HepG2 (cell line): ENCODE results near the gene HSDL2. TPM values are rescaled to one million over a fixed set of nuclear protein-coding genes. Genes with fewer than 3 reads are reported as not detected.
A peak's percentile ranks its signal among the peaks of the same experiment; 100 is the strongest.

ENCODE experiments used
- ASH2L ChIP-seq: fragments of 300-600, 200-600 bp; sonication (generic); IDR thresholded peaks from 2 replicates; pipeline ENCODE4 v1.7.0; 2017; ENCODE audit warnings: low read depth, mild to moderate bottlenecking, moderate library complexity, mixed read lengths, low read length; ENCODE audit not compliant: insufficient read length
- ATM ChIP-seq: fragments of 450-650 bp; IDR thresholded peaks from 2 replicates; pipeline ENCODE4 v1.7.1; 2017; ENCODE audit warnings: mild to moderate bottlenecking, borderline replicate concordance
- CENPT ChIP-seq: sonication (generic); formaldehyde crosslinking; IDR thresholded peaks from 2 replicates; pipeline ENCODE4 v1.8.0; 2022; ENCODE audit warnings: low read depth, mild to moderate bottlenecking, moderate library complexity, missing genetic modification reagents
- CREB1 ChIP-seq, 2 experiments: fragments of 450-650 bp in 1 of 2; IDR thresholded peaks; 2 replicates each; pipeline ENCODE4 v1.6.1; 2016 to 2017; ENCODE audit warnings: control low read depth in 1 of 2, mild to moderate bottlenecking in 1 of 2, missing compliant biosample characterization in 1 of 2, missing genetic modification characterization in 1 of 2
- DDIT3 ChIP-seq: sonication (generic); formaldehyde crosslinking; IDR thresholded peaks from 2 replicates; pipeline ENCODE4 v1.4.0; 2020; ENCODE audit warnings: mild to moderate bottlenecking, missing genetic modification reagents
- GABPA ChIP-seq, 2 experiments: IDR thresholded peaks; 2 replicates each; pipeline ENCODE4 v1.6.1; 2011 to 2016; ENCODE audit warnings: low read depth in 2 of 2, low read length in 1 of 2, missing biosample characterization in 1 of 2, missing genetic modification characterization in 1 of 2
- GATAD1 ChIP-seq: IDR thresholded peaks from 2 replicates; pipeline ENCODE4 v1.6.1; 2016; ENCODE audit warnings: missing genetic modification reagents, missing compliant biosample characterization
- GATAD2A ChIP-seq: IDR thresholded peaks from 2 replicates; pipeline ENCODE4 v1.6.1; 2016
- GFI1 ChIP-seq: sonication (generic); formaldehyde crosslinking; IDR thresholded peaks from 2 replicates; pipeline ENCODE4 v1.5.0; 2020; ENCODE audit warnings: missing genetic modification reagents, mild to moderate bottlenecking, borderline replicate concordance
- HCFC1 ChIP-seq: fragments of 150-350 bp; IDR thresholded peaks from 2 replicates; pipeline ENCODE4 v1.6.1; 2014; ENCODE audit warnings: low read depth, low read length
- IKZF1 ChIP-seq: fragments of 450-650 bp; IDR thresholded peaks from 2 replicates; pipeline ENCODE4 v1.7.1; 2016
- IRF2 ChIP-seq: IDR thresholded peaks from 2 replicates; pipeline ENCODE4 v1.6.1; 2018; ENCODE audit warnings: missing genetic modification reagents, missing compliant biosample characterization
- NFKBIZ ChIP-seq: IDR thresholded peaks from 2 replicates; pipeline ENCODE4 v1.6.1; 2018; ENCODE audit warnings: missing genetic modification reagents, missing compliant biosample characterization
- NR2F1 ChIP-seq, 2 experiments: fragments of 450-650 bp in 1 of 2; formaldehyde crosslinking in 1 of 2; IDR thresholded peaks; 2 replicates each; pipeline versions ENCODE4 v1.5.0 to v1.6.1; 2016 to 2020; ENCODE audit warnings: mild to moderate bottlenecking in 1 of 2, missing compliant biosample characterization in 1 of 2, missing genetic modification reagents in 1 of 2, moderate library complexity in 1 of 2
- PPARG ChIP-seq: conservative IDR thresholded peaks from 2 replicates; pipeline ENCODE4 v1.6.1; 2016; ENCODE audit warnings: missing biosample characterization, missing genetic modification reagents
- PTBP1 ChIP-seq: fragments of 200-400 bp; formaldehyde crosslinking; IDR thresholded peaks from 2 replicates; pipeline ENCODE4 v1.6.1; 2018; ENCODE audit warnings: low read length, low read depth; ENCODE audit not compliant: poor library complexity, severe bottlenecking
- SALL1 ChIP-seq: sonication (generic); formaldehyde crosslinking; IDR thresholded peaks from 2 replicates; pipeline ENCODE4 v1.8.0; 2022; ENCODE audit warnings: mild to moderate bottlenecking, missing genetic modification reagents
- THRA ChIP-seq: sonication (generic); formaldehyde crosslinking; IDR thresholded peaks from 2 replicates; pipeline ENCODE4 v1.4.0; 2020; ENCODE audit warnings: missing genetic modification reagents, borderline replicate concordance
- TOPORS ChIP-seq: sonication (generic); formaldehyde crosslinking; IDR thresholded peaks from 2 replicates; pipeline ENCODE4 v1.8.0; 2023; ENCODE audit warnings: mild to moderate bottlenecking, missing genetic modification reagents
- ZC3H13 ChIP-seq: sonication (generic); formaldehyde crosslinking; IDR thresholded peaks from 2 replicates; pipeline ENCODE4 v1.8.1; 2023; ENCODE audit warnings: mild to moderate bottlenecking, missing genetic modification reagents, moderate library complexity
- ZFP36 ChIP-seq: fragments of 150-350 bp; IDR thresholded peaks from 2 replicates; pipeline ENCODE4 v1.6.1; 2018; ENCODE audit warnings: borderline replicate concordance, low read length, low read depth; ENCODE audit not compliant: partially characterized antibody
- ZNF354B ChIP-seq: sonication (generic); formaldehyde crosslinking; IDR thresholded peaks from 2 replicates; pipeline ENCODE4 v1.8.0; 2022; ENCODE audit warnings: mild to moderate bottlenecking, missing genetic modification reagents
- ZNF430 ChIP-seq: sonication (generic); formaldehyde crosslinking; IDR thresholded peaks from 2 replicates; pipeline ENCODE4 v1.9.0; 2021; ENCODE audit warnings: mild to moderate bottlenecking, missing genetic modification reagents
- ZNF468 ChIP-seq: sonication (generic); formaldehyde crosslinking; IDR thresholded peaks from 2 replicates; pipeline ENCODE4 v1.8.0; 2022; ENCODE audit warnings: mild to moderate bottlenecking, moderate library complexity, missing genetic modification reagents
- polyA plus RNA-seq, 8 experiments: library from polyadenylated mRNA; depleted of rRNA in 3 of 8; stranded (reverse) in 7 of 8; unstranded in 1 of 8; fragments of >200 nt; fragmentation: Illumina TruSeq in 4 of 8; extraction: Trizol in 4 of 8; gene quantifications; 2 replicates each; pipeline versions ENCODE4 v1.2.1 to v1.2.3, GENCODE V29; 2011 to 2016; ENCODE audit warnings: low read depth in 4 of 8, missing spikeins in 1 of 8, mixed read lengths in 1 of 8; ENCODE audit not compliant: insufficient read depth in 1 of 8
- total RNA-seq, 5 experiments: library from RNA; depleted of rRNA; stranded (reverse); fragments of >200 nt; fragmentation: Illumina TruSeq; extraction: Trizol; gene quantifications; 2 replicates each; pipeline ENCODE4 v1.2.3, GENCODE V29; 2016; ENCODE audit warnings: low read depth in 1 of 5
- TF ChIP-seq, protein P1 (sequence below): sonication (generic); formaldehyde crosslinking; IDR thresholded peaks from 2 replicates; pipeline ENCODE4 v1.8.1; 2023; ENCODE audit warnings: mild to moderate bottlenecking, inconsistent platforms, moderate library complexity, missing genetic modification reagents, borderline replicate concordance

Gene HSDL2
- total and polyA plus RNA-seq, 2 of the 13 experiments (the other 11 are each of a cell fraction or from before 2014, with no cell fraction given): 55.3 to 80.2 TPM

DNA sequence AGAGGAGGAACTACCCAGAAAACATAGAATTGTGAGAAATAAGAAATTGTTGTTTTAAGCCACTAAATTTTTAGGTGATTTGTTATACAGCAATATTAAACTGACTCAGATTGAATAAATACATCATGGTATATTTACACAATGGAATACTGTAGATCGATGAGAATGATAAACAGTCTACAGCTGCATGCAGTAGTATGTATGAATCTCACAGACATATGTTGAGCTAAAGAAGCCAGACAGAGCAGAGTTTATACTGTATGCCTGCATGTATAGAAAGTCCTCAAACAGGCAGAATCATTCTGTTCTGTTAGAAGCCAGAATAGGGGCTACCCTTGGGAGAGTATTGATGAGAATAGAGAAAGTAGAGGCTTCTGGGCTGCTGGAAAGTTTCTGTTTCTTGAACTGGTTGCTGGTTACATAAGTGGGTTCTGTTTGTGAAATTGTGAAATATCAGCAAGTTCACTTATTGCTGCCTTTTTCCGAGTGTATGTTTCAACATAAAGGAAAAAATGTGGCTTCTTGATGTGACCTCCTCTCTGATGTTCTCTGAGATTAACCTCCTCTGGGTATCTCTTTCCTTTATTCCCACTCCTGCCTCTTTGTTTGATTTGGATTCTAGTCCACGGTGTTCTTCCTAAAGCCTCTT, 116.3 kb downstream of the HSDL2 start (continued):
- TF ChIP-seq, protein P1, sequence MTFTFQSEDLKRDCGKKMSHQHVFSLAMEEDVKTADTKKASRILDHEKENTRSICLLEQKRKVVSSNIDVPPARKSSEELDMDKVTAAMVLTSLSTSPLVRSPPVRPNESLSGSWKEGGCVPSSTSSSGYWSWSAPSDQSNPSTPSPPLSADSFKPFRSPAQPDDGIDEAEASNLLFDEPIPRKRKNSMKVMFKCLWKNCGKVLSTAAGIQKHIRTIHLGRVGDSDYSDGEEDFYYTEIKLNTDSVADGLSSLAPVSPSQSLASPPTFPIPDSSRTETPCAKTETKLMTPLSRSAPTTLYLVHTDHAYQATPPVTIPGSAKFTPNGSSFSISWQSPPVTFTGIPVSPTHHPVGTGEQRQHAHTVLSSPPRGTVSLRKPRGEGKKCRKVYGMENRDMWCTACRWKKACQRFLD: no peak
- TF ChIP-seq SALL1 (CRISPR knock-in tag): peak; percentile 21; the same call in 1 of the 2 replicates
- peak; percentile 89 for TF ChIP-seq GATAD2A (CRISPR knock-in tag)
- no peak for TF ChIP-seq ZNF354B (CRISPR knock-in tag)
- TF ChIP-seq ASH2L: no peak
- no peak for TF ChIP-seq NFKBIZ
- no peak for TF ChIP-seq HCFC1
- no peak for TF ChIP-seq CENPT
- no peak for TF ChIP-seq PTBP1
- no peak for TF ChIP-seq ATM
- peak; percentile 57 for TF ChIP-seq THRA
- no peak; the same call in 1 of the 2 replicates for TF ChIP-seq GFI1 (CRISPR knock-in tag)
- TF ChIP-seq ZNF468 (CRISPR knock-in tag): no peak
- TF ChIP-seq GATAD1 (CRISPR knock-in tag): 0 out of 2 replicates have a peak, but pooled peaks have one; percentile 15
- TF ChIP-seq IRF2 (CRISPR knock-in tag): no peak
- TF ChIP-seq NR2F1 (CRISPR knock-in tag; IDR thresholded peaks at IDR 0.05): 0 out of 4 replicates have a peak, but pooled peaks of 1 of the 2 experiments have one; percentile 14
- no peak for TF ChIP-seq IKZF1
- TF ChIP-seq ZNF430 (CRISPR knock-in tag): no peak
- TF ChIP-seq PPARG (CRISPR knock-in tag): no peak
- no peak for TF ChIP-seq CREB1 (IDR thresholded peaks at IDR 0.05)
- TF ChIP-seq CREB1 (CRISPR knock-in tag; IDR thresholded peaks at IDR 0.05): peak; percentile 52; the same call in 1 of the 2 replicates
- no peak for TF ChIP-seq DDIT3 (CRISPR knock-in tag)
- no peak for TF ChIP-seq ZFP36
- TF ChIP-seq TOPORS (CRISPR knock-in tag): no peak
- TF ChIP-seq ZC3H13: no peak
- TF ChIP-seq GABPA (IDR thresholded peaks at IDR 0.05; ENCODE audit: low read depth, low read length): no peak
- TF ChIP-seq GABPA (CRISPR knock-in tag; IDR thresholded peaks at IDR 0.05; ENCODE audit: low read depth): no peak
